A549 (cell line): ENCODE measurements around the gene QRICH1.

Source experiments
- BHLHE40 ChIP-seq: IDR thresholded peaks from 2 replicates; pipeline ENCODE4 v1.6.1; 2012; ENCODE audit warnings: low read depth, low read length, inconsistent platforms
- TF ChIP-seq, protein P1 (sequence below): fragments of 450-650 bp; IDR thresholded peaks from 2 replicates; pipeline ENCODE4 v1.6.1; 2014; ENCODE audit warnings: antibody characterized with exemption

DNA sequence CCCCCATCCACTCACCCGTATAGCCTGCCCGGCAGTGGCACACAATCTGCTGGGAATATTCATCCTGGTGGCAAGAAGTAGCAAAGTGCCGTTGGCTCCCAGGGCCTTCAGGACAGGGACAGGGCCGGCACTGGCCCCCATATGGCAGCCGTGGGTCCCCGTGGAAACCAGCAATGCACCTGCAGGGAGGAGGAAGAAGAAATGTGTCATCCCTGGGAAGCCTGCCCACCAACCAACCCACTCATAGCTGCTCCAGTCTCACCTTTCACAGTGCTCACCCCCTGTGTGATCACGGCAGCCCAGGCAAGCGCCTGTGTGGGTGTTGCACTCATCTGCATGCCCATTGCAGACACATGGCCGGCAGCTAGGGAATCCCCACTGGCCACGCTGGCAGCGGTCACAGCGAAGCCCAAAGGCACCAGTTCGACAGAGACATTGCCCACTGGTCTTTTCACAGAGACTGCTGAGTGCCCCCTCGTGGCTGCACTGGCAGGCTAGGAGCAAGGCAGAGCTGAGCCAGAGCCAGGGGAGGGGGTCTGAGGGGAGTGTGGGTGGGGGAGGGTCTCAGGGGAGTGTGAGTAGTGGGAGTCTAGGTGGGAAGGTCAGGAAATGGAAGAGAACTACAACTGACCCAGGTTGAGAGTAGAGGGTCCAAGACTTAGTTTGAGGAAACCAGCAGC is 31.3 kb upstream of the QRICH1 start:
- TF ChIP-seq, protein P1, sequence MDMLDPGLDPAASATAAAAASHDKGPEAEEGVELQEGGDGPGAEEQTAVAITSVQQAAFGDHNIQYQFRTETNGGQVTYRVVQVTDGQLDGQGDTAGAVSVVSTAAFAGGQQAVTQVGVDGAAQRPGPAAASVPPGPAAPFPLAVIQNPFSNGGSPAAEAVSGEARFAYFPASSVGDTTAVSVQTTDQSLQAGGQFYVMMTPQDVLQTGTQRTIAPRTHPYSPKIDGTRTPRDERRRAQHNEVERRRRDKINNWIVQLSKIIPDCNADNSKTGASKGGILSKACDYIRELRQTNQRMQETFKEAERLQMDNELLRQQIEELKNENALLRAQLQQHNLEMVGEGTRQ, result no peak
- no peak for TF ChIP-seq BHLHE40
